NK-92 (cell line): Measurements from ENCODE around the gene AQP9.

Source experiments
- DNase-seq: peaks from one replicate; lab custom pipeline; 2025; ENCODE audit not compliant: unreplicated experiment; lab: John Stamatoyannopoulos, UW

Gene AQP9

DNA sequence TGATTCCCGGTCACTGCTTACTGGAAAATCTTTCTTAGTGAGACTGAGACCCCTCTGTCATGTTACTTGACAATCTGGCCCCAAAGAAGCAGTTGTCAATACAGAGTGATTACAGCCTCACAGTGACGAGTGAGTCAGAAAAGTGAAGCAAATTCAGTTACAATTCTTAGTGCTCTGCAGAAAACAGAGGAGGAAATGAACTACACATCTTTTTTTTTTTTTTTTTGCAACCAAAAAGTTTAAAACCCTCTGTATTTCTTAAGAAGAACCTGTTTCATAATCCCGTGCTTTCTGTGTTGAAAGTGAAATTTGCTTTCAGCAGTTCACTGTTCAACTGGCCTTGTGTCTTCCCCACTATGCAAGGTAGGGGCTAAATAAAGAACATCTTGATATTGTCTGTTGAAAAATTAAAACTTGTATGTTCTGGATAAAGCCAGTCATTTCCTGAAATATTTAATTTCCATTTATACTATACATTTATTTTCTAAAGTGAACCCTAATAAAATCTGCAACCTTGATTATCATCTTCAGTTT is 1.9 kb downstream of the AQP9 start:
- no peak for DNase-seq

DNA sequence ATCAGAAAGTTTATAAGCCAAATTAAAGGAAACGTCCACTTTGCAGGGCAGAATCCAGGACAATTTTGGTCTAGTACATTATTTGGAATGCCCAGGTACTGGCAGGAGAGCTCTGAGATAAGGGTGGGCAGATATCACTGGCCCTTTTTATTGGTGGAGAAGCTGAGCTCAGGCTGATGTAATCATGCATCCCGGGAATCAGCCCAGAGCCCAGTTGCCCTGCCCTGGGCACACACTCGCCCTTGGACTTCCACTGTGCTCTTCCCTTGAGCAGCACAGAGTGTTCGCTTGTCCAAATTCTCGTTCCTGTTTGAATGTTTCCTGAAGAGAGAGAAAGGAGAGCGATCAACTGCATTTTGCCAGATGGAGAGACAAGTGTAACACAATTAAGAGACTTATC is 3.7 kb downstream of the AQP9 start:
- no peak for DNase-seq

DNA sequence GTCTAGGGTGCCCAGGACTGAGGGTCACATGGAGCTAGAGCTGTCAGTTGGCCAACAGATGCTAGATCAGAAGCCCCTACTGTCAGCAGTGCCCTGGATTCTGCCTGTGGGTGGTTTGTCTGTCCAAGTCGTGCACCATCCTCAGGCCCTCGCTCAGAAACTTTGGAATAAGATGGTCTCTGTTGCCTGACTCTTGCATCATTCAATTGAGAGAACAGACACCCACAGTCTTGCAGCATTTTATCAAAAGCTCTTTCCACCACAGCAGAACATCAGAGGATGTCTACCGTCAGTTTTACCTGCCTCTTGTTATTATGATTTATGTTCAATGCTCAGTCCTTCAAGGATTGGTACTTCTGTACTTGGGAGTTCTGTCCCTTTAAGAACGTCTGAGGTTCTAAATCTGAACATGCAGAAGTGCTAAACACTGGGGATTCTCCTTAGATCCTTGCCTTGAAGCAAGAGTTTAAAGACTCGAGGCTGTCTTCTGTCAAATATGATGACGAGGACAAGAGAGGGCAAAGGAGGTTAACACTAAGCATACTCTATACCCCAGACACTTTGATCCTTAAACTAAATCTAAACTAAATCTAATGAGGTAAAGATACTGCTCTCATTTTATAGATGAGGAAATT is 4.8 kb downstream of the AQP9 start:
- DNase-seq, result no peak

DNA sequence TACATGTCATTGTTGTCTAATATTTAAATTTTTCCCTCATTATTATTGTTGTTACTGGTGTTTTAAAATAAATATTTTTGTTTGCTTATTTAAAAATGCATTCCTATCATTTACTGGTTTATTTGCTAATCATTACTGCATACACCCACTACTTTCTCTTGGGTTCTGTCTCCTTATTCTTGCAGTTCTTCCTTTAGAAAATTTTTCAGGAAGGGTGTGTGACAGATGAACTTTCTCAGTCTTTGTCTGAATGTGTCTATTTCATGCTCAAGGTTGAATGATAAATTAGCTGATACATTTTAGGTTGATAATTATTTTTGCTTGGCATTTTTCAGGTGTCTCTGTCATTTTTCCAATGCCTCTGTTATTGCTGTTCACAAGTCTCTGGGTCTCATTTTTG is 7.4 kb downstream of the AQP9 start:
- DNase-seq, result no peak

DNA sequence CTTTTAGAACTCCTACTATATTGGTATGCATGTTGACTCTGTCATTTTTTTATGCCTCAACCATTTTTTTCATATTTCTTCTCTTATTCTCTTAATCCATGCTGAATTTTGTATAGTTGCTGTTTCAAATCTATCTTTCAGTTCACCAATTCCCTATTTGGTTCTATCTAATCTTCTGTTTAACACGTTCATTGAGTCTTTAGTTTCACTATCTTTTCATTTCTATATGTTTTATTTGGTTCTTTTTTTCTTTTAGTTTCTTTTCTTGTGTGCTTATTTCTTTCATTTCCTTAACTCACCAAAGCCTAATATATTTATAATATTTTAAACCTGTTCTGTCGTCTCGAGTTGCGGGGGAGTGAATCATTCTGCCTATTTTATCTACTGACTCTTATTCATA is 8.0 kb downstream of the AQP9 start:
- DNase-seq, result no peak

DNA sequence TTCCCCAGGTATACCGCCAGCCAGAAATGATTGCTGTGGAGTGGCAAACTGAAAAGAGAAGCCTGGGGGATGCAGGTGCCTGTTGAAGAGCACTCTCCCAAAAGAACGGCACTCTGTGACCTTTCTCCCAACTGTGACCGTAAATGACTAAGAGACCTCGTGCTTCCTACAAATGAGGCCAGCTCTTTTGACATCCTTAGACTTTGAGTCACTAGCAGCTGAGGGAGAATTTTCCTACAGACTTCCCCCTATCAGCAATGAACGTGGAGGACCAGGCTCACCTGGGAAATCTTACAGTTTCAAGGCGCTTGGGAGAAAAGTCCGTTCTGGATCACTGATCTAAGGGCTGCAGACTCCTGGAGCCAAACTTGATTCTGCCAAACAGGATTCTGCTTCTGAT is 8.6 kb downstream of the AQP9 start:
- no peak for DNase-seq

DNA sequence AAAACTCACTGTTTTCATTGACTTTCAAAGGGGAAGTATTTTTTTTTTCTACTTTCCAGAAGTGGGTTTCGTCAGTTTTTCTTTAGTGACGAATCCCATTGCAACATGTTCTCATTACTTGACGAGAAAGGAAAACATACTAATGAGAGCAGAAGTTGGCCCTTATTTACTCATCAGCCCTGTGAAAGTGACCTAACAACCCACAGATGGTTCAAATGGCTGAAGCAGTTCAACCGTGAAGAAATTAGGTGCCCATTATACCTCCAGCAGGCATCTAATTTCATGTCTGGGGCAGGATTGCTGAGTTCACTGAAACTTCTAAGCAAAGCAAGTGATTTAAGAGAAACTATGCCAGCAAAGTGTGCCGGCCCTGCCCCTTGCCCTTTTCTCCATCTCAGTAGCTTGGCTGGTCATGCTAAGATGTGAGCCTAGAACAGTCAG is 9.0 kb downstream of the AQP9 start:
- DNase-seq, result no peak

DNA sequence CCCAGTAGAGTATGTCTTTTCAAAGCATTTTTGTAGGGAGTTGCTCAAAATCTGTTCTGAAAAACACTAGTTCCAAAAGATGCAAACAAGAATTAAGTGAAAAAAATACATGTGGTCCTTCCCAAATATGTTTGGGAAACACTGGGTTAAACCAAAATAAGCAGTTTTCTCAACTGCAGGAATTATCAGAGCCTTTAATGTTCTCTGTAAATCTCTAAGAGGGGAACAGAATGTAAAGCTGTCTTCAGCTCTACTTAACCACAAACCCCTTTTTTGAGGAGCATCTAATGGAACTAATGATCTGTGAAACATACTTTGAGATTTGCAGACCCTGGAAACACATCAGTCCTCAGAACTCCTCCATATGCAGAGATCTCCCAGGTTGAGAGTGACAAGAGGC is 9.9 kb downstream of the AQP9 start:
- no peak for DNase-seq

DNA sequence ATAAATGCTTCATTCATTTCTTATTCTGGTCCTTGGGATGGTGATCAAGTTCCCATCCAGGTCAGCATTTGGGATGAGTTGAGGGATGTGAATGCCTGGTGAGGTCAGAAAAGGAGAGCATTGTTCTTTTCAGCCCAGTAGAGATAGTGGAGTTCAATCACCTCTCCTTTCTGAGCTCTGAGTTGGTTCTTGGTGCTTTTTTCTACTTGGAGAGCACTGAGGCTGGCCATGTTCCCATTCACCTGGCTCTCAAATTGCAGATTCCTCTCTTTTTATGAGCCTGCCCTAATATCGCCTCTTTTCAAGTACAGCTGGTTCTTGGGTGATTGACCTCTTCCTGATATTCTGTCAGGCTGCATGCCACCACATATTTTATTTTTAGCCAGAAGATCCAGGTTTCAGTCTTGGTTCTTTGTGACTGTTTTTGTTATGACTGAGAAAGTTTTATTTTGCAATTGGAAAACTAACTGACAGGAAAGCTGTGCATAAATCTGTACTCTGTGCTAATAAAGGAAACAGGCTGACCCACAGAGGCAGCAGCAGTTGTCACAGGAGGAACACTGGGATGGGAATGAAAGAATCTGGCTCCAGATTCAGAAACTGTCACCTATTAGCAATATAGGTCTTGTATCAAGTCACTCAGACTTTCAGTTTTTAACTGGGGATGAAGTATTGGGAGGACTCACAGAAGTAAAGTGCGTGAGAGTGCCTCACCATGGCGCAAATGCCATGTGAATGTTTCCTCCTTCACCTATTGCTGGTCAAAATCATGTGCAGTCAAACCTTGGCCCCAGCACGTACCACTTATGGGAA is 10.7 kb downstream of the AQP9 start:
- DNase-seq, result no peak

DNA sequence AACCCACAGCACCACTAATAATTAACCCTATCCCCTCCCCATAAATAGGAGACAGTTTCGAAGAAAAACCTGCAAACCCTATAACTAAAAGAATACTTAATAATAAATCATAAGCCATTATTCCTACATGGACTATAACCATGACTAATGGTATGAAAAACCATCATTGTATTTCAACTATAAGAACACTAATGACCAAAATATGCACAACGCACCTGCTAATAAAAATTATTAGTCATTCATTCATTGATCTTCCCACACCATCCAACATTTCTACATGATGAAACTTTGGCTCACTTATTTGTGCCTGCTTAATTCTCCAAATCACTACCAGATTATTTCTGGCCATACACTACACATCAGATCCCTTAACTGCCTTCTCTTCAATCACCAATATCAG is 16.6 kb downstream of the AQP9 start:
- no peak for DNase-seq

DNA sequence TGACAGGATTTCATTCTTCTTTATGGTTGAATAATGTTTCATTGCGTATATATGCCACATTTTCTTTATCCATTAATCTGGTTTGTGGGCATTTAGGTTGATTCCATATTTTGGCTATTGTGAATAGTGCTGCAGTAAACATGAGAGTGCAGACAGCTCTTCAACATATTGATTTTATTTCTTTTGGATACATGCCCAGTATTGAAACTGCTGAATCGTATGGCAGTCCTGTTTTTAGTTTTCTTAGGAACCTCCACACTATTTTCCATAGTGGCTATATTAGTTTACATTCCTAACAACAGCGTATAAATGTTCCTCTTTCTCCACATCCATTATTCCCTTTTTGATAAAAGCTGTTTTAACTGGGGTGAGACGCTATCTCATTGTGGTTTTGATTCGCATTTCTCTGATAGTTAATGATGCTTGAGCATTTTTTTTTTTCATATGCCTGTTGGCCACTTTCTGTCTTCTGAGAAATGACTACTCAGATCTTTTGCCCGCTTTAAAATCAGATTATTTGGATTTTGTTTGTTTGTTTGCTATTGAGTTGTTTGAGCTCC is 21.7 kb downstream of the AQP9 start:
- no peak for DNase-seq

DNA sequence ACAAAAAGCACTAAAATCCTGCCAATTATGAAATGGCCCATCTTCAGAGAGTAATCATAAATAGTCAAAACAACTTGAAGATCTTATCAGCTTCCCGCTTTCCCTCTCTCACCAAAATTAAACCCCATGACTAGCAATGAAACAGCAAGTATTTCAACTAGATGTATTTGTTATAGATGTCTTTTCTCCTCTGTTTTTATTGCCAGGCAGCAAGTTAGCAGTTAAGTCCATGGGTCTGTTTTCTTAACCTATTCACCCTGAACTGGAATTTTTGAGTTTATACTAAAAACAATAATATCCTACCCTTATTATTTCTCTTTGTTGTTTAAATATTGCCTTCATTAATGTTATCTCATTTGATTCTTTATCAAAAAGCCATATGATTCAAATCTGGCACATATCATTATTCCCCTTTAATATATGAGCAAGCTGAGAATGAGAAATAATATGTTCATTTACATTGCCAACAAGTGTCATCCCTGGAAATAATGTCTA is 23.3 kb downstream of the AQP9 start:
- no peak for DNase-seq

DNA sequence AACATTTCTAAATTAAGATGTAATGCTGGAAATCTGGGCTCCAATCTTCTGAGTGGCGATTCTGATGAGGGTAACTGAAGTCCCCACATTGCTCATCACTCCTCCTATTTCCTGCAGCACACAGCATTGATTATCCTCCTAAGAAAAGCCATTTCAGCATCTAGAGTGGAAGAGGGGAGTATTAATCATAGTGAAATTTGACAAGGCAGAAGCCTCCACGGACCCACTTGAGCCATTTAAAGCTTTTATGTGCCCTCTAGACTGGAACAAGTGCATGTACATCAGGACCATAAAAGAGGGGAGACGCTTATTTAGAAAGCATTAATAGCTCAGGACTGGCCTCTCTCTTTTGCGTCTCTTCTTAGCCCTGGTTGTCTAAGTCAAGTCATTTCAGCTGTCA is 25.8 kb downstream of the AQP9 start:
- DNase-seq, result no peak

DNA sequence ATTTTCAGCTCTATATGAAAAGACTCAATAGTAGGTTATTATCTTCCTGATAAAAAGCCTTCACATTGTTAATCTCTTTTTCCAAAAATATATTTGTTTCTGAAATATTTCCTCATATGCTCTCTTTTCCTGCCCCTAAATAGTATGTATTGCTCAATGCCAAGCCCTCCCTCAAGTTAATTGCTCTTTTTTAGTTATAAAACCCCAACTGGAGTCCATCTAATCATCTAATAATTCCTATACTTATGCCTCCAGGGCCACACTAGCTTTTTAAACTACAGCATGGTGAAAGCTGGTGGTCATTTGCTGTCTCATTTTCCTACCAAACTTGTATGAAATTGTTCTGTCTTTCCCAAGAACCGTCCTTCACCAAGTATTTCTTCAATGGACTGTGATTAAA is 26.7 kb downstream of the AQP9 start:
- no peak for DNase-seq

DNA sequence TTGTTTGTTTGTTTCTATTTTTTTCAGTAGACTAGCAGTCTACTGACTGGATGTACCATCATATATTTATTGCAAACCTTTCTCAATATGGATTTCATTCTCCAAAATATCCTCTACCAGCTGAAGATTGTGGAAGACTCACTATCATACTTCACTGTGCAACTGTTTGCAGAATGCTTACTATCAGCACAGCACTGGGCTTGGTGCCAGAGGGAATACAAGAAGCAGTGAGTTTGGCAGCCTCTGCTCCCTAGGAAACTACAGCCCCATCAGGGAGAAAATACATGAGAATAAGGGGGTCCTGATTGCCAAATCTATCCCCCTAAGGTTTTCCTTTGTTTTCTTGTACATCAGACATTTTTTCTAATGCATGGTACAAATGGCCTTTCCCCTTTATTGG is 27.5 kb downstream of the AQP9 start:
- no peak for DNase-seq

DNA sequence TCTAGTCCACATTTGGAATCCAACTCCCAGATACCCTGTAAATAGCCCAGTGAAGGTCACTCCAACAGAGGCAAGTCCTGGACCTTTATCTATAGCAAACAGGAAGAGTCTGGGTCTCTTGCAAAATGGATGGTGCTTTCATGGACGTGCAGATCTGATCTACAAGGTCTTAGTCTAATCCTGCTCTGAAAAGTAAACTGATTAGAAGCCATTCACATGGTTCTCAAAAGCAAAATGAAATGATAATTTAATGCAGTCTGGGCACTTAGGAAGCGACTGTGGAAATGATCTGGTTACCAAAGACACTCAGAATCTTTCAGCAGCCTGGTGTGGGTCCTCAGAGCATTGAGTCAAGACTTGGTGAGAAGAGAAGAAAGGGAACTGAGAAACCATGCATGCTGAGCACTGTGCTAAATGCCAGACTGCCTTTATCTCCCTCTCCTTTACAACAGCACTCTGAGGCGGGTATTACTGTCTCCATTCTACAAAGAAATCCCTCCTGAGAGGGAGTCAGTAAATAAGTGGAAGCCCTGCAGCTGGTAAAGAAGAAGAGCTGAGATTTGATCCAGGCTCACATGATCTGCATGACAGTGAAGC is 29.0 kb downstream of the AQP9 start:
- no peak for DNase-seq

DNA sequence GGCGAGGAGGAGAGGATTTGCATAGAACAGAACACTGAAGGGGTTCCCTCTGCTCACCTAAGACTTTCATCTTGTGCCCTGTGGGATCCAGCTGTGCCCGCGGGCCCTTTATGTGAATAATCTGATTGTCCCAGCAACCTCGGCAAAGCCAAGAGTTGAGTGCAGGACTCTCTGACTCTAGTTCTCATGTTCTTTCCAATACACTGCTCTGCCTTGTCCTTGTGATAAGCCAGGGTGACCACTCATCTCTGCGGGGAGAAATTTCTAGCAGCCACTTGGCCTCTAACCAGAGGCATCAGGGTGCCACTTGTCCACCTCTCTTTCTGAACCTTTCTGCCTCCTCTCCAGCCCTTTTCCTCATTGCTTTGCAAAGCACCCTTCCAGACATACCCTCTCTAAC is 31.8 kb downstream of the AQP9 start:
- DNase-seq, result no peak

DNA sequence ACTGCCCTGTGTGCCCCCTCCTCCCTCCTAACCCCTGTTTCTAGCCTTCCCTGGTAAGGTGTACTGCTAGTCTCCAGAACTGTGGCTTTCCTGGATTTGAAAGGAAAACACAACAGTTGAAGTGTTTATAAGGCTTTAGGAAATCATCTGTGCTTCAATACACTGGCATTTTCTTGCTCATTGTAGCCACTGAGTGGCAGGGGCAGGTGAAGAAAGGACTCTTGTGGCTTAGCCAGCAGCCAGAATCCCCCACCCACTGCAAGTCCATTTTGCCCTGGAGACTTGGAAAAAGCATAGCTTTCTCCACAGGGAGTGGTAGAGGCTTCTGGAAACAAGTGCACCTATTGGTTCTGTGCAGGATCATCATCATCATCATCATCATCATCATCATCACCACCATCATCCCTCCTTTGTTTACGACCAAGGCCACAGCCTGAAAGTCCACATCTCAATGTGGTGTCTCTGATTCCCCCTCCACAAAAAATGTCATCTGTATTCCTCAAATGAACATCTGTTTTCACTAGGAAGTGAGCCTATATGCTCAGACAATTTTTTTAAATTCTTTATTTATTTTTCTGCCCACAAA is 33.4 kb downstream of the AQP9 start:
- DNase-seq, result no peak

DNA sequence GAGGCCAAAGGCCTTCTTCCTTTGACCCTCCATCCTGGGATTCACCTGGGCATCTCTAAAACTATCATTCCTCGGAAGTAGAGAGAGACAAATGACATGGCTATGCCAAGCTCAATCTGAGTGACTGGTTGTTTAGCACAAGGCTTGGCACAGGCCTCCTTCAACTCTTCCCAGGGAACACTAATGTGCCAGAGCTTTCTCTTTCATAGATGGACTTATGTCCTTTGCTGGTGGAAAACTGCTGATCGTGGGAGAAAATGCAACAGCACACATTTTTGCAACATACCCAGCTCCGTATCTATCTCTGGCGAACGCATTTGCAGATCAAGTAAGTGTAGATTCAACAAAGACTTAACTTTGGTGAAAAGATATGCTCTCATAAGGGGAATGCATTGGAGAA is 36.5 kb downstream of the AQP9 start:
- DNase-seq, result no peak

DNA sequence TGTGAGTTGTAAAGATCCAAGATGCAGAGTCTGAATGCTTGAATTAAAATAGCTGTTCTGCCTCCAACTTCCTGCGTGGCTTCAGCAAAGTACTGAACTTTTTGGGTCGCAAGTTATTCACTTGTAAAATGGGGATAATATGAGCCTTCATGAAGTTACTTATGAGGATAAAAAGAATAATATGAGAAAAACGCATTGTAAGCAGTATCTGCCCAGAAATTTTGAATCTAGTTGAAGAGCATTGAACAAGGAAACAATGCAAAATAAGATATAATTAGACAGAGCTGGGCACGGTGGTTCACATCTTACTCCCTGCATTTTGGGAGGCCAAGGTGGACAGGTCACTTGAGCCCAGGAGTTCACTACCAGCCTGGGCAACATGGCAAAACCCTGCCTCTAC is 37.8 kb downstream of the AQP9 start:
- DNase-seq, result no peak

DNA sequence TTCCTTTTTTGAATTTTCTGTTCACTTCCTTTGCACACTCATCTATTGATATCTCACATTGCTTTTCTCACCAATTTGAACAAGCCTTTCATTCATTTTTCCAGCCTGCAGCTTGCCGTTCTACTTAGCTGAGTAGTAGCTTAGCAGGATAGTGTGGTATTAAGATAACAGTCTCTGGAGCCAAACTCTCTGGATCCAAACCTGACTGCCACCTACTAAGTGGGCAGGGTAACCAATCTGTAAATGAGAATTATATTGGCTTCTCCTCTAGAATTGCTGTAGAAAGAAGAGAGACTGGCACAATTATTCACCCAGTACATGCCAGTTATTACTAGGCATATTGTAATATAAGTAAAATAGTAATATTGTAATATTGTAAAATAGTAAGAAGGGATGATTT is 40.5 kb downstream of the AQP9 start:
- DNase-seq, result no peak
